BJ (cell line): ENCODE results near the gene WFIKKN1. TPM values are rescaled to one million over a fixed set of nuclear protein-coding genes. Genes with fewer than 3 reads are reported as not detected.
A peak's percentile ranks its signal among the peaks of the same experiment; 100 is the strongest.

Experiments used
- CTCF ChIA-PET: fragments of 350-600 bp; formaldehyde crosslinking; extraction: SDS; loops from one replicate; lab custom pipeline; 2021; ENCODE audit warnings: antibody characterized with exemption, inconsistent platforms; lab: Yijun Ruan, JAX
- POLR2A ChIA-PET: fragments of 300-600 bp; sonication (Branson Sonifier 250); formaldehyde crosslinking; extraction: SDS; loops from one replicate; lab custom pipeline; 2021; ENCODE audit warnings: antibody characterized with exemption; lab: Charles Lee
- DNase-seq: peaks from one replicate; pipeline ENCODE4 v3.0.0-alpha.2; 2011; ENCODE audit warnings: low read depth
- H3K27me3 ChIP-seq: 2 replicates; pipeline ENCODE4 v1.6.0; 2011; ENCODE audit warnings: low read length; ENCODE audit not compliant: control insufficient read depth, insufficient read depth
- H3K36me3 ChIP-seq: 2 replicates; pipeline ENCODE4 v1.5.1; 2011; ENCODE audit warnings: low read length; ENCODE audit not compliant: control insufficient read depth, insufficient read depth
- H3K4me3 ChIP-seq: 2 replicates; pipeline ENCODE4 v1.5.1; 2011; ENCODE audit warnings: low read depth, mild to moderate bottlenecking, control low read depth, low read length
- polyA plus RNA-seq: library from polyadenylated mRNA; depleted of rRNA; stranded (reverse); fragments of >200 nt; gene quantifications from 2 replicates; pipeline ENCODE4 v1.2.3, GENCODE V29; 2011
- TF ChIP-seq, protein P1 (sequence below): IDR thresholded peaks from 2 replicates; pipeline ENCODE4 v1.5.1; 2011; ENCODE audit warnings: low read depth, mild to moderate bottlenecking, control low read depth, inconsistent platforms, low read length, moderate library complexity; ENCODE audit not compliant: insufficient read depth

The WFIKKN1 gene
- polyA plus RNA-seq, 1 experiment = not detected

- Histone ChIP-seq H3K36me3 (peaks cover 1% of the 10 kb centered on the region), H3K4me3 (no peak overlapping the region), H3K27me3 (no peaks in the 10 kb centered on the region)
- POLR2A ChIA-PET = no interaction called here
- CTCF ChIA-PET = no interaction called here
- TF ChIP-seq, protein P1, sequence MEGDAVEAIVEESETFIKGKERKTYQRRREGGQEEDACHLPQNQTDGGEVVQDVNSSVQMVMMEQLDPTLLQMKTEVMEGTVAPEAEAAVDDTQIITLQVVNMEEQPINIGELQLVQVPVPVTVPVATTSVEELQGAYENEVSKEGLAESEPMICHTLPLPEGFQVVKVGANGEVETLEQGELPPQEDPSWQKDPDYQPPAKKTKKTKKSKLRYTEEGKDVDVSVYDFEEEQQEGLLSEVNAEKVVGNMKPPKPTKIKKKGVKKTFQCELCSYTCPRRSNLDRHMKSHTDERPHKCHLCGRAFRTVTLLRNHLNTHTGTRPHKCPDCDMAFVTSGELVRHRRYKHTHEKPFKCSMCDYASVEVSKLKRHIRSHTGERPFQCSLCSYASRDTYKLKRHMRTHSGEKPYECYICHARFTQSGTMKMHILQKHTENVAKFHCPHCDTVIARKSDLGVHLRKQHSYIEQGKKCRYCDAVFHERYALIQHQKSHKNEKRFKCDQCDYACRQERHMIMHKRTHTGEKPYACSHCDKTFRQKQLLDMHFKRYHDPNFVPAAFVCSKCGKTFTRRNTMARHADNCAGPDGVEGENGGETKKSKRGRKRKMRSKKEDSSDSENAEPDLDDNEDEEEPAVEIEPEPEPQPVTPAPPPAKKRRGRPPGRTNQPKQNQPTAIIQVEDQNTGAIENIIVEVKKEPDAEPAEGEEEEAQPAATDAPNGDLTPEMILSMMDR = no peak
- no peak for DNase-seq
These were observed 46.8 kb upstream of the WFIKKN1 start for GRCh38 chr16:583815-584591.

GRCh38 chr16:585351-585750 is 45.4 kb upstream of the WFIKKN1 start:
- no peak for DNase-seq
- TF ChIP-seq, protein P1 = no peak
- POLR2A ChIA-PET = no interaction called here
- H3K36me3 ChIP-seq = peaks cover 1% of the 10 kb centered on the region; the same call in 1 of the 2 replicates
- CTCF ChIA-PET = interaction anchor here (0.9 kb wide), 1 partner anchor 36 kb away, joined by 3 read pairs; no protein-coding TSS in a partner anchor
- no peak overlapping the region for H3K4me3 ChIP-seq
- no peaks in the 10 kb centered on the region for H3K27me3 ChIP-seq

DNA sequence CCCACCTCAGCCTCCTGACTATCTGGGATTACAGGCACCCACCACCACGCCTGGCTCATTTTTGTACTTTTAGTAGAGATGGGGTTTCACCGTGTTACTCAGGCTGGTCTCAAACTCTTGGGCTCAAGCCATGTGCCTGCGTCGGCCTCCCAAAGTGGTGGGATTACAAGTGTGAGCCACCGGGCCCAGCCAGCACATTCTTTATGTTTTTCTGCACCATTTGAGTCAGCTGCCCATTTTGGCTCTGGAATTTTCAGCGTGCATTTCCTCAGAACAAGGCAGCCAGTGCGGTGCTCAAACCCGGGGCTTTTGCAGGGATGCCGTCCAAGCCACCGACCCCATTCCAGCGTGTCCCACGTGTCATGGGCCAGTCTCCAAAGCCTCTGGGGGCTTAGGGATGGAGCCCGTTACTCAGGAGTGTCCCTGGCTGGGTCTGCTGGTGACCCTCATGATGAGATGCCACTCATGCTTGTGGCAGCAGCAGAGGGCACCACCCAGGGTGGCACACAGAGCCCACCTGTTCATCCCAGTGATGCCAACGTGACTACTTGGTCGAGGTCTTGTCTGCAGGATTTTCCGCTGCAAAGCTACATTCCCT is 44.6 kb upstream of the WFIKKN1 start:
- Histone ChIP-seq H3K4me3 (no peak overlapping the region), H3K36me3 (0 out of 2 replicates have a peak, but pooled peaks cover 1% of the 10 kb centered on the region), H3K27me3 (no peaks in the 10 kb centered on the region)
- ChIA-PET POLR2A (no interaction called here), CTCF (interaction anchor here (0.9 kb wide), 1 partner anchor 35 kb away, joined by 3 read pairs; no protein-coding TSS in a partner anchor)
- TF ChIP-seq, protein P1 = no peak
- no peak for DNase-seq

- DNase-seq = no peak
- ChIA-PET CTCF (interaction anchor here (1.6 kb wide), 1 partner anchor 10 kb away, joined by 3 read pairs; no protein-coding TSS in a partner anchor), POLR2A (no interaction called here)
- H3K36me3 ChIP-seq = 0 out of 2 replicates have a peak, but pooled peaks cover 1% of the 10 kb centered on the region
- H3K27me3 ChIP-seq = no peaks in the 10 kb centered on the region
- TF ChIP-seq, protein P1 = no peak
- no peak overlapping the region for H3K4me3 ChIP-seq
These were observed 43.9 kb upstream of the WFIKKN1 start for GRCh38 chr16:586645-587590.

DNA sequence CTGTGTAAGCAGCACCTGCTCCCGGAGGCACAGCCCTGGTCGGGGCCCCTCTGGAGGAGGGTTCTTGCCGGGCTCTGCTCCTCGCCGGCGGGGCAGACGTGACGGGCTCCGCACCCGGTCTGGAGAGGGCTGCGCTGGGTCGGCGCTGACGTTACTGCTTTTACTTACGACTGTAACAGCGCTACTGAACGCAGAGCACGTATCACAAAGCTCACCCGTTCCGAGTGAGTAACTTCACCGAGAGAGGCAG is 42.2 kb upstream of the WFIKKN1 start:
- DNase-seq = no peak
- Histone ChIP-seq H3K36me3 (peaks cover 2% of the 10 kb centered on the region; the same call in 1 of the 2 replicates), H3K4me3 (peak overlapping the region; percentile 91), H3K27me3 (no peaks in the 10 kb centered on the region)
- POLR2A ChIA-PET = no interaction called here
- TF ChIP-seq, protein P1 = no peak
- CTCF ChIA-PET = interaction anchor here (1.1 to 1.5 kb wide), 2 partner anchors 42 to 48 kb away, joined by 3 to 5 read pairs; partner anchors contain the start of gene METTL26
